Measurements from ENCODE around the gene TNFRSF14. TPM values are rescaled to one million over a fixed set of nuclear protein-coding genes. Genes with fewer than 3 reads are reported as not detected.

The TNFRSF14 gene
- total and polyA plus RNA-seq, 9 of the 15 experiments (the other 6 are each of a cell fraction or from before 2014, with no cell fraction given), result 0.11 to 2.3 (median 0.68) TPM; not detected in 2

- TF ChIP-seq HSF4 (CRISPR knock-in tag; IDR thresholded peaks at IDR 0.05; ENCODE audit: borderline replicate concordance) (no peak; the same call in 1 of the 2 replicates), ZNF197 (CRISPR knock-in tag; IDR thresholded peaks at IDR 0.05; ENCODE audit: low read depth) (peak; percentile 99), ATF7 (IDR thresholded peaks at IDR 0.05) (peak; percentile 50; the same call in 1 of the 2 replicates), MAZ (CRISPR knock-in tag; conservative IDR thresholded peaks at IDR 0.05 in 1 of 2, IDR thresholded peaks at IDR 0.05 in 1 of 2) (peak; percentile 23 to 98), RBM22 (IDR thresholded peaks at IDR 0.05; ENCODE audit: low read depth, low read length, poor library complexity, severe bottlenecking) (no peak), TAF15 (IDR thresholded peaks at IDR 0.05; ENCODE audit: low read depth, low read length) (no peak), YY1 (IDR thresholded peaks at IDR 0.05; ENCODE audit: borderline replicate concordance in 1 of 3, control insufficient read depth in 1 of 3, extremely low read depth in 1 of 3, insufficient read depth in 3 of 3, insufficient read length in 1 of 3, insufficient replicate concordance in 2 of 3, low read depth in 1 of 3, low read length in 2 of 3) (peak; percentile 90 to 97 (median 95)), ARNT (IDR thresholded peaks at IDR 0.05) (no peak), BCL6 (CRISPR knock-in tag; IDR thresholded peaks at IDR 0.05) (peak; percentile 94), HOXB6 (CRISPR knock-in tag; IDR thresholded peaks at IDR 0.05; ENCODE audit: borderline replicate concordance) (no peak), TBP (optimal IDR thresholded peaks at IDR 0.05; ENCODE audit: low read depth, low read length) (peak; percentile 95), RREB1 (CRISPR knock-in tag; IDR thresholded peaks at IDR 0.05) (0 out of 2 replicates have a peak, but pooled peaks have one; percentile 37), TAF1 (IDR thresholded peaks at IDR 0.05; ENCODE audit: control insufficient read depth, extremely low read depth, insufficient read depth, low read length, severe bottlenecking) (peak; percentile 92), ZNF165 (CRISPR knock-in tag; IDR thresholded peaks at IDR 0.05; ENCODE audit: borderline replicate concordance) (0 out of 2 replicates have a peak, but pooled peaks have one; percentile 63), NCOA4 (IDR thresholded peaks at IDR 0.05; ENCODE audit: partially characterized antibody) (no peak)
- TF ChIP-seq, protein P1, sequence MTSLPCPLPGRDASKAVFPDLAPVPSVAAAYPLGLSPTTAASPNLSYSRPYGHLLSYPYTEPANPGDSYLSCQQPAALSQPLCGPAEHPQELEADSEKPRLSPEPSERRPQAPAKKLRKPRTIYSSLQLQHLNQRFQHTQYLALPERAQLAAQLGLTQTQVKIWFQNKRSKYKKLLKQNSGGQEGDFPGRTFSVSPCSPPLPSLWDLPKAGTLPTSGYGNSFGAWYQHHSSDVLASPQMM (CRISPR knock-in tag; IDR thresholded peaks at IDR 0.05), result no peak
- TF ChIP-seq, protein P2, sequence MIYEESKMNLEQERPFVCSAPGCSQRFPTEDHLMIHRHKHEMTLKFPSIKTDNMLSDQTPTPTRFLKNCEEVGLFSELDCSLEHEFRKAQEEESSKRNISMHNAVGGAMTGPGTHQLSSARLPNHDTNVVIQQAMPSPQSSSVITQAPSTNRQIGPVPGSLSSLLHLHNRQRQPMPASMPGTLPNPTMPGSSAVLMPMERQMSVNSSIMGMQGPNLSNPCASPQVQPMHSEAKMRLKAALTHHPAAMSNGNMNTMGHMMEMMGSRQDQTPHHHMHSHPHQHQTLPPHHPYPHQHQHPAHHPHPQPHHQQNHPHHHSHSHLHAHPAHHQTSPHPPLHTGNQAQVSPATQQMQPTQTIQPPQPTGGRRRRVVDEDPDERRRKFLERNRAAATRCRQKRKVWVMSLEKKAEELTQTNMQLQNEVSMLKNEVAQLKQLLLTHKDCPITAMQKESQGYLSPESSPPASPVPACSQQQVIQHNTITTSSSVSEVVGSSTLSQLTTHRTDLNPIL (CRISPR knock-in tag; IDR thresholded peaks at IDR 0.05), result no peak
Measured at GRCh38 chr1:2525920-2526823, 30.0 kb upstream of the TNFRSF14 start, which contains the start of gene PANK4 (continued).
